Caco-2 (cell line): ENCODE data around the gene IQGAP1. TPM values are rescaled to one million over a fixed set of nuclear protein-coding genes. Genes with fewer than 3 reads are reported as not detected.
A peak's percentile ranks its signal among the peaks of the same experiment; 100 is the strongest.

Source experiments
- BruUV-seq: library from RNA; stranded (reverse); fragments of 400-500 nt; replicated peaks from 2 replicates; lab custom pipeline; 2021; lab: Mats Ljungman, UMichigan
- CTCF ChIA-PET: fragments of 300-600 bp; sonication (Branson Sonifier 250); formaldehyde crosslinking; loops from one replicate; lab custom pipeline; 2022; ENCODE audit warnings: antibody characterized with exemption; lab: Charles Lee
- POLR2A ChIA-PET: fragments of 300-600 bp; sonication (Branson Sonifier 250); formaldehyde crosslinking; loops from one replicate; lab custom pipeline; 2022; ENCODE audit warnings: antibody characterized with exemption; lab: Charles Lee
- DNase-seq, 2 experiments: peaks; one replicate each; pipeline versions ENCODE4 v3.0.0 to v3.0.0-alpha.2; 2020 to 2022
- H3K27me3 ChIP-seq: replicated peaks from 2 replicates; pipeline ENCODE4 v1.6.0; 2011; ENCODE audit warnings: low read length; ENCODE audit not compliant: control insufficient read depth, insufficient read depth
- H3K36me3 ChIP-seq: 2 replicates; pipeline ENCODE4 v1.5.1; 2011; ENCODE audit warnings: low read length; ENCODE audit not compliant: control insufficient read depth, insufficient read depth
- H3K4me1 ChIP-seq: fragments of 250-450 bp; sonication (Bioruptor Pico); 2 replicates; pipeline ENCODE4 v1.5.1; 2020; ENCODE audit warnings: mild to moderate bottlenecking
- H3K4me3 ChIP-seq: 2 replicates; pipeline ENCODE4 v1.5.1; 2011; ENCODE audit warnings: low read depth, mild to moderate bottlenecking, control low read depth, low read length
- H3K9me3 ChIP-seq: fragments of 250-450 bp; sonication (Bioruptor Pico); 2 replicates; pipeline ENCODE4 v1.5.1; 2020; ENCODE audit warnings: mild to moderate bottlenecking, moderate library complexity
- H3K27ac Mint-ChIP-seq: one replicate; pipeline ENCODE4 v1.8.0; 2022; ENCODE audit warnings: mixed read lengths; ENCODE audit not compliant: unreplicated experiment
- H3K27me3 Mint-ChIP-seq: one replicate; pipeline ENCODE4 v1.8.0; 2022; ENCODE audit warnings: mixed read lengths; ENCODE audit not compliant: insufficient read depth, unreplicated experiment
- H3K36me3 Mint-ChIP-seq: one replicate; pipeline ENCODE4 v1.8.0; 2022; ENCODE audit warnings: mild to moderate bottlenecking, mixed read lengths; ENCODE audit not compliant: insufficient read depth, unreplicated experiment
- H3K4me1 Mint-ChIP-seq: one replicate; pipeline ENCODE4 v1.8.0; 2022; ENCODE audit warnings: low read depth, mixed read lengths; ENCODE audit not compliant: unreplicated experiment
- H3K4me3 Mint-ChIP-seq: one replicate; pipeline ENCODE4 v1.8.0; 2022; ENCODE audit warnings: mild to moderate bottlenecking, moderate library complexity, mixed read lengths; ENCODE audit not compliant: unreplicated experiment
- H3K9me3 Mint-ChIP-seq: one replicate; pipeline ENCODE4 v1.8.0; 2022; ENCODE audit warnings: mixed read lengths; ENCODE audit not compliant: unreplicated experiment
- CTCF ChIP-seq, 2 experiments: fragments of 200-600 bp in 1 of 2; IDR thresholded peaks; 1 replicate in 1 of 2; 2 replicates in 1 of 2; pipeline versions ENCODE4 v1.5.1 to v1.8.0; 2011 to 2022; ENCODE audit warnings: antibody characterized with exemption in 1 of 2, control low read depth in 1 of 2, inconsistent platforms in 1 of 2, low read depth in 1 of 2, low read length in 1 of 2, mild to moderate bottlenecking in 1 of 2, moderate library complexity in 1 of 2; ENCODE audit not compliant: insufficient read depth in 1 of 2, severe bottlenecking in 1 of 2, unreplicated experiment in 1 of 2
- intact Hi-C: fragments of 100-400 bp; cut with micrococcal nuclease; formaldehyde crosslinking; loops from one replicate; pipeline ENCODE4 v1.10.0; 2022; ENCODE audit not compliant: unreplicated experiment
- total RNA-seq: library from RNA; stranded (reverse); gene quantifications from 2 replicates; pipeline ENCODE4 v1.2.3, GENCODE V29; 2022

The IQGAP1 gene
- total RNA-seq, 1 experiment from 2014 or later, result 142 TPM

- no peaks in the 10 kb centered on the region for H3K36me3 Mint-ChIP-seq
- H3K4me3 Mint-ChIP-seq, result no peak overlapping the region
- DNase-seq, result no peak
- Histone ChIP-seq H3K36me3 (no peaks in the 10 kb centered on the region), H3K9me3 (no peaks in the 10 kb centered on the region), H3K27me3 (no peaks in the 10 kb centered on the region), H3K4me3 (no peak overlapping the region), H3K4me1 (peaks cover 28% of the 10 kb centered on the region)
- H3K27ac Mint-ChIP-seq, result no peak overlapping the region
- no peak for TF ChIP-seq CTCF (IDR thresholded peaks at IDR 0.05; ENCODE audit: insufficient read depth in 1 of 2, low read depth in 1 of 2, low read length in 1 of 2, severe bottlenecking in 1 of 2, unreplicated experiment in 1 of 2)
- H3K9me3 Mint-ChIP-seq, result no peaks in the 10 kb centered on the region
- intact Hi-C loops, result no loop called here
- no TSS peak for BruUV-seq
- CTCF ChIA-PET, result interaction anchor here (0.7 kb wide), 1 partner anchor 98 kb away, joined by 3 read pairs; no protein-coding TSS in a partner anchor
- H3K27me3 Mint-ChIP-seq, result no peaks in the 10 kb centered on the region
- peaks cover 24% of the 10 kb centered on the region for H3K4me1 Mint-ChIP-seq
- POLR2A ChIA-PET, result no interaction called here
These were observed 35.8 kb downstream of the IQGAP1 start for GRCh38 chr15:90423801-90424319.

GRCh38 chr15:90425726-90426346, 37.8 kb downstream of the IQGAP1 start:
- intact Hi-C loops, result no loop called here
- peak overlapping the region; percentile 21 for H3K27ac Mint-ChIP-seq
- no peak overlapping the region for H3K4me3 ChIP-seq
- H3K4me1 Mint-ChIP-seq, result peaks cover 10% of the 10 kb centered on the region
- H3K4me3 Mint-ChIP-seq, result no peak overlapping the region
- BruUV-seq, result no TSS peak
- ChIA-PET CTCF (no interaction called here), POLR2A (no interaction called here)
- no peaks in the 10 kb centered on the region for H3K27me3 Mint-ChIP-seq
- H3K9me3 ChIP-seq, result no peaks in the 10 kb centered on the region
- H3K9me3 Mint-ChIP-seq, result no peaks in the 10 kb centered on the region
- no peaks in the 10 kb centered on the region for H3K36me3 ChIP-seq
- TF ChIP-seq CTCF (IDR thresholded peaks at IDR 0.05; ENCODE audit: insufficient read depth in 1 of 2, low read depth in 1 of 2, low read length in 1 of 2, severe bottlenecking in 1 of 2, unreplicated experiment in 1 of 2), result no peak
- H3K4me1 ChIP-seq, result peaks cover 17% of the 10 kb centered on the region
- peaks cover 16% of the 10 kb centered on the region for H3K36me3 Mint-ChIP-seq
- DNase-seq, result no peak
- no peaks in the 10 kb centered on the region for H3K27me3 ChIP-seq

GRCh38 chr15:90427185-90427584, 39.1 kb downstream of the IQGAP1 start:
- no peaks in the 10 kb centered on the region for H3K27me3 Mint-ChIP-seq
- H3K4me1 ChIP-seq, result peaks cover 10% of the 10 kb centered on the region
- no peaks in the 10 kb centered on the region for H3K36me3 ChIP-seq
- H3K36me3 Mint-ChIP-seq, result peaks cover 20% of the 10 kb centered on the region
- H3K4me3 Mint-ChIP-seq, result no peak overlapping the region
- H3K9me3 ChIP-seq, result no peaks in the 10 kb centered on the region
- TF ChIP-seq CTCF (IDR thresholded peaks at IDR 0.05; ENCODE audit: insufficient read depth in 1 of 2, low read depth in 1 of 2, low read length in 1 of 2, severe bottlenecking in 1 of 2, unreplicated experiment in 1 of 2), result no peak
- POLR2A ChIA-PET, result no interaction called here
- no peak overlapping the region for H3K4me3 ChIP-seq
- H3K27me3 ChIP-seq, result no peaks in the 10 kb centered on the region
- intact Hi-C loops, result no loop called here
- H3K4me1 Mint-ChIP-seq, result peaks cover 10% of the 10 kb centered on the region
- no peak for DNase-seq
- no TSS peak for BruUV-seq
- H3K27ac Mint-ChIP-seq, result no peak overlapping the region
- H3K9me3 Mint-ChIP-seq, result no peaks in the 10 kb centered on the region
- CTCF ChIA-PET, result no interaction called here
